ENCODE measurements around the gene ATP5PO. TPM values are rescaled to one million over a fixed set of nuclear protein-coding genes. Genes with fewer than 3 reads are reported as not detected.

The ATP5PO gene
- total RNA-seq, 1 donor: 114 TPM

GRCh38 chr21:33895356-33895755, 20.2 kb downstream of the ATP5PO start:
- no peak overlapping the region for H3K4me3 ChIP-seq (ENCODE audit: low read depth, low read length)
- no peak for DNase-seq (ENCODE audit: low read depth)
- TF ChIP-seq, protein P1, sequence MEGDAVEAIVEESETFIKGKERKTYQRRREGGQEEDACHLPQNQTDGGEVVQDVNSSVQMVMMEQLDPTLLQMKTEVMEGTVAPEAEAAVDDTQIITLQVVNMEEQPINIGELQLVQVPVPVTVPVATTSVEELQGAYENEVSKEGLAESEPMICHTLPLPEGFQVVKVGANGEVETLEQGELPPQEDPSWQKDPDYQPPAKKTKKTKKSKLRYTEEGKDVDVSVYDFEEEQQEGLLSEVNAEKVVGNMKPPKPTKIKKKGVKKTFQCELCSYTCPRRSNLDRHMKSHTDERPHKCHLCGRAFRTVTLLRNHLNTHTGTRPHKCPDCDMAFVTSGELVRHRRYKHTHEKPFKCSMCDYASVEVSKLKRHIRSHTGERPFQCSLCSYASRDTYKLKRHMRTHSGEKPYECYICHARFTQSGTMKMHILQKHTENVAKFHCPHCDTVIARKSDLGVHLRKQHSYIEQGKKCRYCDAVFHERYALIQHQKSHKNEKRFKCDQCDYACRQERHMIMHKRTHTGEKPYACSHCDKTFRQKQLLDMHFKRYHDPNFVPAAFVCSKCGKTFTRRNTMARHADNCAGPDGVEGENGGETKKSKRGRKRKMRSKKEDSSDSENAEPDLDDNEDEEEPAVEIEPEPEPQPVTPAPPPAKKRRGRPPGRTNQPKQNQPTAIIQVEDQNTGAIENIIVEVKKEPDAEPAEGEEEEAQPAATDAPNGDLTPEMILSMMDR (IDR thresholded peaks at IDR 0.05; ENCODE audit: insufficient read depth, low read depth, low read length): no peak

- DNase-seq (ENCODE audit: low read depth): peak; percentile 87
- H3K4me3 ChIP-seq (ENCODE audit: low read depth, low read length): peak overlapping the region; percentile 42
- TF ChIP-seq, protein P1 (IDR thresholded peaks at IDR 0.05; ENCODE audit: insufficient read depth, low read depth, low read length): peak; percentile 92
These were observed 20.8 kb downstream of the ATP5PO start for GRCh38 chr21:33894736-33895288.

GRCh38 chr21:33893917-33894316, 21.7 kb downstream of the ATP5PO start:
- TF ChIP-seq, protein P1 (IDR thresholded peaks at IDR 0.05; ENCODE audit: insufficient read depth, low read depth, low read length): no peak
- no peak overlapping the region for H3K4me3 ChIP-seq (ENCODE audit: low read depth, low read length)
- DNase-seq (ENCODE audit: low read depth): no peak

DNA sequence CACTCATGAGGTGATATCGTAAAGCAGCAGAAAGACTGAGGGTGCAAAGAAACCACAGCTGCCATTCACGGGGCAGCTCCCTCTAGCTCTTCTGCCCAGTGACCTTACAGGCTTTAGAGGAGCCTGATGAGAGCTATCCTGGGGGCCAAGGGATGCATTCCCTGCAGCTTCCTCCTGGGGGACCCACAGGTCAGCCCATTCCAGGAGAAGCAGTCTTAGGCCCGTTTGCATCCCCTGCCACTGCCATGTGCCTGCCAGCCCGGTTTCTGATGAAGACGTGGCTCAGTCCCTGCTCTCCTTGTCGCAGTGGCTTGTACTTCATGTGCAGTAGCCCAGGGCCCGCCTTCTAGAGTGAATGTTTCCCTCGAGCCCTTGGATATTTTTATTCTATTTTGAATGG, 22.8 kb downstream of the ATP5PO start:
- no peak for DNase-seq (ENCODE audit: low read depth)
- TF ChIP-seq, protein P1 (IDR thresholded peaks at IDR 0.05; ENCODE audit: insufficient read depth, low read depth, low read length): no peak

GRCh38 chr21:33890187-33890586, 25.4 kb downstream of the ATP5PO start:
- no peak overlapping the region for H3K4me3 ChIP-seq (ENCODE audit: low read depth, low read length)
- TF ChIP-seq, protein P1 (IDR thresholded peaks at IDR 0.05; ENCODE audit: insufficient read depth, low read depth, low read length): no peak
- DNase-seq (ENCODE audit: low read depth): no peak

More for the DNA sequence above, 22.8 kb downstream of the ATP5PO start:
- no peak overlapping the region for H3K4me3 ChIP-seq (ENCODE audit: low read depth, low read length)

DNA sequence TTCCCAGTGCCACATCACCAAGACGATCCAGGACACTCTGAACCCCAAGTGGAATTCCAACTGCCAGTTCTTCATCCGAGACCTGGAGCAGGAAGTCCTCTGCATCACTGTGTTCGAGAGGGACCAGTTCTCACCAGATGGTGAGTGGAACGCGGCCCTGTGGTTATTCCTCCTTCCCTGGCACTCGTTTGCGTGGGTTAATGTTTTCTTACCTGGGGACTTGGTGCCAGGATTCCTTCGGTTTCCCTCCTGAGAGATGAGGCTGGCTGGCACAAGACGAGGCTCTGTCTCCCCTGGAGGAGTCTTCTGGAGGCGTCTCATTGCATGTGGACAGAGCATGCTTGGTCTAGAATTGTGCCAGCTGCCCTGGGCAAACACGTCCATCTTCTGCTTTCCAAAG, 29.3 kb downstream of the ATP5PO start:
- H3K4me3 ChIP-seq (ENCODE audit: low read depth, low read length): no peak overlapping the region
- TF ChIP-seq, protein P1 (IDR thresholded peaks at IDR 0.05; ENCODE audit: insufficient read depth, low read depth, low read length): no peak
- DNase-seq (ENCODE audit: low read depth): no peak

- TF ChIP-seq, protein P1 (IDR thresholded peaks at IDR 0.05; ENCODE audit: insufficient read depth, low read depth, low read length): no peak
These were observed 30.5 kb downstream of the ATP5PO start for GRCh38 chr21:33885172-33885514.

More at GRCh38 chr21:33885172-33885514, 30.5 kb downstream of the ATP5PO start:
- H3K4me3 ChIP-seq (ENCODE audit: low read depth, low read length): no peak overlapping the region
- DNase-seq (ENCODE audit: low read depth): no peak
